ENCODE measurements around the gene ZDHHC11B. TPM values are rescaled to one million over a fixed set of nuclear protein-coding genes. Genes with fewer than 3 reads are reported as not detected.
"Not testable (repeated sequence)": the region's sequence is repeated elsewhere in the genome, so short reads cannot be mapped to it uniquely, and the experiment has no call there.

ZDHHC11B gene
- polyA plus RNA-seq (ENCODE audit: insufficient read depth in 1 of 5, insufficient read length in 5 of 5, low replicate concordance in 1 of 5): 10 to 100 TPM; 24.9 to 42.4 (median 39.3) TPM
- long read RNA-seq, donor 1, partial matches to known transcripts: 0 of 2 reads
- long read RNA-seq, donor 1, other reads (novel, unspliced or antisense): 0 of 2 reads
- long read RNA-seq, donor 2: 0 reads
- long read RNA-seq, donor 3: 0 reads
- long read RNA-seq, donor 4, partial matches to known transcripts: 0 of 1 reads
- long read RNA-seq, donor 4, other reads (novel, unspliced or antisense): 0 of 1 reads
- long read RNA-seq, donor 5, partial matches to known transcripts: 0 of 3 reads
- long read RNA-seq, donor 5, other reads (novel, unspliced or antisense): 0 of 3 reads
- long read RNA-seq, donor 6, partial matches to known transcripts: 0 of 3 reads
- long read RNA-seq, donor 6, other reads (novel, unspliced or antisense): 0 of 3 reads
- long read RNA-seq, donor 7: 0 reads
- long read RNA-seq, donor 8: 0 reads

- DNase-seq: peak; percentile 81 to 82
Observed at GRCh38 chr5:784428-785177, at the start of gene ZDHHC11B. TSS of gene ZDHHC11B (minus strand) at chr5:784729. CDS start at chr5:766919, 17,810 bp downstream.

GRCh38 chr5:834013-834412 lies 49.5 kb upstream of the ZDHHC11B start:
- DNase-seq: not testable (repeated sequence)

- DNase-seq: not testable (repeated sequence)
Observed at GRCh38 chr5:828194-828593, 43.7 kb upstream of the ZDHHC11B start.

GRCh38 chr5:825544-825943 lies 41.0 kb upstream of the ZDHHC11B start:
- not testable (repeated sequence) for DNase-seq

- no peak for DNase-seq
Observed at GRCh38 chr5:821504-821903, 37.0 kb upstream of the ZDHHC11B start.

GRCh38 chr5:820245-820644 lies 35.7 kb upstream of the ZDHHC11B start:
- no peak for DNase-seq

- no peak for DNase-seq
Observed at GRCh38 chr5:819078-819477, 34.5 kb upstream of the ZDHHC11B start.

- no peak for DNase-seq
Observed at GRCh38 chr5:816176-816575, 31.6 kb upstream of the ZDHHC11B start.

- DNase-seq: no peak
Observed at GRCh38 chr5:815449-815848, 30.9 kb upstream of the ZDHHC11B start.

GRCh38 chr5:813575-813974 lies 29.0 kb upstream of the ZDHHC11B start:
- DNase-seq: not testable (repeated sequence)

GRCh38 chr5:811384-811783 lies 26.9 kb upstream of the ZDHHC11B start:
- not testable (repeated sequence) for DNase-seq

- not testable (repeated sequence) for DNase-seq
Observed at GRCh38 chr5:807719-808514, 23.4 kb upstream of the ZDHHC11B start.

GRCh38 chr5:801472-801871 lies 16.9 kb upstream of the ZDHHC11B start:
- DNase-seq: no peak

GRCh38 chr5:801055-801454 lies 16.5 kb upstream of the ZDHHC11B start:
- not testable (repeated sequence) for DNase-seq

- not testable (repeated sequence) for DNase-seq
Observed at GRCh38 chr5:798505-799138, 14.1 kb upstream of the ZDHHC11B start.

GRCh38 chr5:797986-798385 lies 13.5 kb upstream of the ZDHHC11B start:
- DNase-seq: not testable (repeated sequence)

- not testable (repeated sequence) for DNase-seq
Observed at GRCh38 chr5:795873-796272, 11.3 kb upstream of the ZDHHC11B start.

- DNase-seq: not testable (repeated sequence)
Observed at GRCh38 chr5:794948-795347, 10.4 kb upstream of the ZDHHC11B start.

- DNase-seq: not testable (repeated sequence)
Observed at GRCh38 chr5:788703-789102, 4.2 kb upstream of the ZDHHC11B start.

- not testable (repeated sequence) for DNase-seq
Observed at GRCh38 chr5:787857-788233, 3.3 kb upstream of the ZDHHC11B start.

- DNase-seq: not testable (repeated sequence)
Observed at GRCh38 chr5:787224-787856, 2.8 kb upstream of the ZDHHC11B start.
